Activated CD8-positive, alpha-beta memory T cell treated with anti-CD3 and anti-CD28 coated beads for 4 hours (primary cell): ENCODE measurements around the gene EPB41L1.

Experiments
- DNase-seq, 2 donors: peaks; one replicate each; pipeline ENCODE4 v3.0.0-alpha.2; 2020; ENCODE audit warnings: low read depth in 2 of 2

Gene EPB41L1

DNA sequence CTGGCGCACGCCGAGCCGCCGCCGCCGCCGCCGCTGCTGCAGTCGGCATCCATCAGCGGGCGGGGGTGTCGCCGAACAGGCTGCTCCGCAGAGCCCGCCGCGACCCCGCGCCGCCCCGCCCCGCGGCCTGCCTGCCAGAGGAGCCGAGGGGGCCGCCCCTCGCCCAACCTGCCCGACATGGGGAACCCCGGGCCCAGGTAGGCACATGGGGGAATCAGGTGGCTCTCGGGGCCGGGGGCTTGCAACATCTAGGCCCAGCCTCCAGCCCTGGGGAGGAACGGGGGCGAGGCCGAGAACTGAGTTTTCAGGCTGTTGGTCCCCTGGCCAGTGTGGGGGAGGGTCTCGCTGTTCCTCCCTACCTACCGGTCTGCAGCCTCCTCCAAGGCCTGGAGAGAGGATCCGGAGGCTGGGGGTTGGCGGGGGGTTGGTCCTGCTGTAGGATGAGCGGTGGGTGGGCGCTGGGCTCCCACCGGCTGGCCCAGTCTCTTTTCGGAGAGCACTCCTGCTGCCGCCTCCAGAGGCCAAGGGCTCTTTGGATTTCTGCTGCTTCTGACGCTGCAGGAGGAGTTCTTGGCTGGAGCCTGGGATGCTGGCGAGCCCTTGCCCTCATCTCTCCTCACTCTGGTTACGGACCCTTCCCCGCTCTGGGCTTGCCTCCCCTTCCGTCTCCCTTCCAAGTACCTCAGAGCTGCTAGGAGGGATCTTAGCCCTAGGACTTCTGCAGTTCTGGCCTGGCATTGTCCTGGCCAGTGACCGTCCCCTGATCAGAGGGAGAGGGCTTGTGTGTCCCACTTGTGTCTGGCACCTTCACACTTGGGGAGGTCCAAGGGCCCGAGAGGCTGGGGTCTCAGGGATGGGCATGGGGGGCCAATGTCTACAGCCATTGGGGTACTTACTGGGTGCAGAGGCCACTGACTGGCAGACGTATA, at the start of gene EPB41L1:
EPB41L1 (plus strand) TSS at position 41 of the 929 bp plus-strand sequence. CDS start 19,038 bp downstream, outside the sequence.
- DNase-seq: no peak

DNA sequence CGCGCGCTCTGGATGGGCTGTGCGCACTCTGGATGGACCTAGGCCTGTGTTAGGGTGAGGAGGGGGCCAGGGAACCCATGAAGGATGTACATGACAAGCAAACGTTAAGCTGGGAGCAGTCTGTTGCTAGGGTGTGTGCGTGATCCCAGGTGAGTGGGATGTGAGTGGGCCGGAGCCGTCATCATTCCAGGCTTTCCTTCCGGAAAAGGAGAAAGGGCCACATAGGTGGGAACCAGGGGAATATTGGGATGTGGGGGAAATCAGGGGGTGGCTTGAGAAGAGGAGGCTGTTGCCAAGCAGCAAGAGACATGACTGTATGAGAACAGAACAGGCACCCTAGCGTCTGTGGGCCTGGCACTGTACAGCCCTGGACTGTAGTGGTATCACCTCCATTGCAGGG, 49.7 kb upstream of the EPB41L1 start:
- no peak for DNase-seq

DNA sequence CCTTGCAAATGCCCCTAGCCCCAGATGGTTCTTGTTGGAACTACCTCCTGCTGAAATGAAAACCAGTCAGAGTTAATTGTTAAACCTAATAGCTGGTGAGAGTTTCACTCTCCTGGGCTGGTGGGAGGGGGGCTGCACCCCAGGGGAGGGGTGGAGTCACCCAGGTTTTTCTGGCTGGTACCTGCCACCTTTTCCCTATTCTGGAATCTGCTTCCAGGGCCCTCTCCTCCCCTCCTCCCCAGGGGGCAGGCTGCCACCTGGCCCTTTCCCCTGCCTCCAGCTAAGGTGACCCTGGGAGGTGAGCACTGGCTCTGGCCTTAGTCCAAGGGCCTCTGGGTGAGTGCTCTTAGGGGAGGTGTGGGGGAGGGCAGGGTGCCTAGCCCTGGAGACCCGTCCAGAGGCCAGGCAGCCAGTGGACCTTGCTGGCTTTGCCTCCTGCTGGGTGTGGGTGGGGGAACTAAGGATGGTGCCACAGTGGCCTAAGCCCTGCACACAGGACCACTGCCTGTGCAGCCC, 48.8 kb upstream of the EPB41L1 start:
- no peak for DNase-seq

DNA sequence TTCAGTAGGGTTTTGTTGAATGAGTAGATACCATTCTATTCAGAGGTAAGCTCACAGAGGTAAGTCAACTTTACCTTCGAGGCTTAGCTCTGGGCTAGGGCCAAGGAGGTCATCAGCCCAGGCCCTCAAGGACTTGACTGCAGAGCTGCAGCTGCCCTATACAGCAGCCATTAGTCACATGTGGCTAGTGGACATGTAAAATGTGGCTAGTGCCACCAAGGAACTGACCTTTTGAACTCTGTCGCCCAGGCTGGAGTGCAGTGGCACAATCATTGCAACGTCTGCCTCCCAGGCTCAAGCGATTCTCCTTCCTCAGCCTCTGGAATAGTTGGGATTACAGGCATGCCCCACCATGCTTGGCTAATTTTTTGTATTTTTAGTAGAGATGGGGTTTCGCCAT, 47.9 kb upstream of the EPB41L1 start:
- DNase-seq: no peak

DNA sequence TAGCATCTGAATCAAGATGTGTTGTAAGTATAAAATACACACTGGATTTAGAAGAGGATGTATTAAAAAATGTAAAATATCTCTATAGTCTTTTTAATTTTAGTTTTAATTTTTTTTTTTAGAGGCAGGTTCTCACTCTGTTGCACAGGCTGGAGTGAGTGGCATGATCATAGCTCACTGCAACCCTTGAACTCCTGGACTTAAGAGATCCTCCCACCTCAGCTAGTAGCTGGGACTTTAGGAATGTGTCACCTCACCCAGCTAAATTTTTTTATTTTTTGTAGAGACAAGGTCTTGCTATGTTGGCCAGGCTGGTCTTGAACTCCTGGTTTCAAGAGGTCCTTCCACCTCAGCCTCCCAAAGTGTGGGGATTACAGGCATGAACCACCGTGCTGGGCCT, 46.7 kb upstream of the EPB41L1 start:
- DNase-seq: no peak

DNA sequence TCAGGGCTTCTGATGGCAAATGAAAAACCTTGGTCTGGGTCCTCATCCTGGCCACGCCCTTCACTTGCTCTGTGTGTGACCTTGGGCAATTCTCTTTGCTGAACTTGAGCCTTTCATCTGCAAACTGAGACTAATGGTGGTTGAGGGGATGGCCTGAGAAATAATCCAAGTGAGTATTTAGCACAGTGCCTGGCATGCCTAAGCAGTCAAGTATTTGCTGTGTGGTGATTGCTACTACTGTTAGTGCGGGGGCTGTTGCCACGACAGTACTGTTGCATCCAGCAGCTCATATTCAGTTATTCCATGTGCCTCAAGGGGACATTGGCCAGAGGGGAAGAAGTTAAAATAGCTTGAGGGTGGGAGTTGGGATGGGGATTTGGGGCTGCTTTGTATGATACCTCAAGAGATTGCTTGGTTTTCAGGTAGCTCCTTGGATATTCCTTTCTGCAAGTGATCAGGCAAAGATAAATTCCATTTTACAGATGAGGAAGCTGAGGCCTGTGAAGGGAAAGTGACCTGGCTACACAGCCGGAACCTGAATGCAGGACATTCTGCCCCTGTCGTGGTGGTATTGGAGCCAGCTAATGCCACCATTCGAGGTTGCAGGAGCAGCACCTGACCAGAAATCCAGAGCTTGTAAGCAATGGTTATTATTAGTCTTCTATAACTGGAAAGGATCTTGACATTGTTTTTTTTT, 45.1 kb upstream of the EPB41L1 start:
- DNase-seq: no peak

DNA sequence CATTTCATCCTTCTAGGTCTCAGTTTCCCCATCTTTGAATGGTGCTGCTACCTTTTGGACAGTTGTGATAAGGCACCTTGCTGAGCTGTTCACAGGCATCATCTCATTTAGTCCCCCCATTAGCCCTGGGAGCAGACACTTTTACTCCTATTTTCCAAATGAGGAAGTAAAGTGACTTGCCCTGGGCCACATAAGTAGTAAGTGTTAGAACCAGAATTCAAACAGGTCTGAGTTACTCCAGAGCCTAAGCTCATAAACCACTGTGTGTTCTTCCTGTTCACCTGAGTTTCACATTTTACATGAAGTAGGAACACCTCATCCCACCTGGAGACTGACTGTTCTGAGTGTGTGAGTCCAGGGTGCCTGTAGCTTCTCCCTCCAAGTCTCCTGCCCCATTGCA, 43.5 kb upstream of the EPB41L1 start:
- no peak for DNase-seq

DNA sequence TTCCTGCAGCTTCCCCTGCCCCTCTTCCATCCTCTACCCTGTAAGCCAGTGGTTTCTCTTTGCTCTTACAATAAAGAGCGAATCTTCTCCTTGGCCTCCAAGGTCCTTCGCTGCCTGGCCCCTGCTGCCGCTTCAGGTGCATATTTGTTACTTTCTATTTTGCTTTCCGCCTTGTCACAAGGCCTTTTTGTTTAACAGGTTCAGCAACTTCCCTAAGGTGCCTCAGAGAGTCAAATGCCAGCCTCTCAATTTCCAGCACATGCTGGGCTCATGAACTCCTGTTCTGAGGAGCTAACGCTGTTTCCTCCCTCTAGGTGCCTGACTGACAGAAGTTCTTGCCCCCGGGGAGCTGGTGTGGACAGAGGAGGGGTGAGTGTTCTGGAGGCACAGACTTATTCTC, 42.4 kb upstream of the EPB41L1 start:
- no peak for DNase-seq

DNA sequence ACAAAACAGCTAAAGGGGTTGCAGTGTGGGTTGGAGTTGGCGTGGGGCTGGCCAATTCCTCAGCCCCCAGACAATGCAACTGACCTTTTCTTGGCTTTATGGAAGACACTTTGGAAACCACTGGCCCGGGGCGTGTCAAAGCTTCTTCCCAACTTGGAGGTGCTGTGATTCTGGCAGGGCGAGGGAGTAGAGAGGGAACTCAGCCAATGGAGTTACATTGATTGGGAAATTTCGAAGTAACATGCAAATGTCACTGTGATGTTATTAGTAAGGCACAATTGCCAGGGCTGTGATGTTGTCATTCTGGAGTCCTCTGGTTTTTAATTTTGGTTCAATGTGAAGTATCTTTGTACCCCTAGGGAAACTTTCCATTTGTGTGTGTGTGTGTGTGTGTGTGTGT, 41.5 kb upstream of the EPB41L1 start:
- DNase-seq: no peak

DNA sequence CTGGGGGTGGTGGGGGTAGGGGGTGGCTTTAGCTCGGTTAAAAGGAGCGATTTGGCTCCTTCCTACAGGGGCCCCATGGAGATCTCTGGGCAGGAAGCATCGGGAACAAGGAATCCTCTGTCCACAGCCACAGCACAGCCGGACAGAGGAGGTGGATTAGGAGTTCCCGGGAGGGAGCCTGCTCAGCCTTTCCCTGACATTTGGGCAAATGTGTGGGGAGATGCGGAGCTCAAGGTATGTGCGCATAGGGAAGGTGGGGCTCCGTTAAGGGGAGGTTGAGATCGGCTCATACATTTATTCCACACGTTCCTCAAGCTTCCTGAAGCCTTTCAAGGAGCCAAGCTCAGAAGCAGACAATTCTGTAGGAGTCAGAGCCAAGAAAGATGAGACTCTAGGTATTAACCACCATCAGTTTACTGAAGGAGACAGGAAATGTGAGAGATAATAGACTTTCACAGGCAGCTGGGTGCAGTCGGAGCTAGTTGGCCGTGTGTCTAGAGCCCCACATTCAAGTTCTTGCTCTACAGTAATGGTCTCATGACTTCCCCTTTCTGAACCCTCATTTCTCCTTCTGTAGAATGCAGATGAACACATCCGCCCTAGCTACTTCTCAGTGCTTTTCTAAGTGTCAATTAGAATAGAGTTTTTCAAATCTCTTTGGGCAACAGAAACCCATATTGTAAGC, 40.8 kb upstream of the EPB41L1 start:
- DNase-seq: no peak

DNA sequence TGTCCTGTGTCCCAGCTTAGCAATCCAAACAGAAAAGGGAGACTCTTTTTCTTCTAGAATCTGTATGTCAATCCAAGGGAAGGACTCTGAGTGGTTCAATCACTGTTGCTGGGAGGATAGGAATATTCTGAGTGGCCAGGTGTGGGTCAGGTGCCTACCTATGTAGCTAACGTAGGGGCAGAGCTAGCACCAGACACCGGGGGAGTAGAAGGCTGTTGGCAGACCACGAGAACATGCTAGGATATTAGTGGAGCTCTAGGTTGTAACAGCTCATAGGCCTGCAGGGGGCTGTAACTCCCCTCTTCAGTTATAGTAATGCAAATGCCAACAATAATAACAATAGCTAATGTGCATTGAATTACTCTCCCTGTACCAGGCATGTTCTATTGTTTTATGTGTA, 39.8 kb upstream of the EPB41L1 start:
- DNase-seq: no peak

DNA sequence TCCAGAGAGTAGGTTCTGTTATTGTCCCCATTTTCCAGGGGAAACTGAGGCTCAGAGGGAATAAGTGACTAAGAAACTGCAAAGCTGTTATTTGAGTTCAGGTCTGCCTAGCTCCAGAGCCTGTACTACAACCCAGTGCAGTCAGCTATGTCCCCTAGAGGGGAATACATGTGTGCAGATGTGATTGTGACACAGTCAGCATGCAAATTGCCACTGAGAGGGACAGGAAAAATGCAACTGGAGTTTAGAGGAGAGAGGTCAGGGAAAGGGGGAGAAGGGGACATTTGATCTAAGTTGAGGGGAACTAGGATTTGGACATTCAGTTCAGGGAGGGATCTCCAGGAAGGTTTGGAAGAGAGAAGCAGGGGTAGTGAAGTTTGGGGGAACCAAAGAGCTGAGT, 38.6 kb upstream of the EPB41L1 start:
- DNase-seq: no peak

DNA sequence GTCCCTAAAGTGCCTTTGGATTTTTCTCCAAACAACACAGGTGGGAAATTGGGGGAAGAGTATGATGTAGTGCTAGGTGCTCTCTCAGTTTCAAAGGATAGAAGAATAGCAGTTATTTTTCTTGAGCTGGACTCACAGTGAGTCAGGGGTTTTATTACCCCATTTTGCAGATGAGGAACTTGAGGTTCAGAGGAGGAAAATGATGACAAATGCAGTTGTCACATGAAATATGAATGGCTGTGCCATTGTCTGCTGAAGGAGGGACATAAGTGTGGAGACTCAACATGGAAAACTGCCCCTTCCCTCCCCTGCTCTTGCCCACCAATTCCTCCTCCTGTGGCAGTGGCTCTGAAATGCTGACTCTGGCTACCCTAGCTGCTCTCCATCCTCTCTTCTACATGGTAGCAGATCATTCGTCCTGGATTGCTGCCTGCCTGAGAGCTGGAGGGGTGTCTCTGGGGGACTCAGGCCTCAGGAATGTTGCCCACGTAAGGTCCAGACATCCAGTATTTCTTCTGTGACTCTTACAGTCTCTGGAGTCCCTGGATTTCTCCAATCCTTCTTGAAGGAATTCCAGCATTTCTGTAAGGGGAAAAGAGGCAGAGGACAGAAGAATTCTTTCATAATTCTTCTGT, 37.6 kb upstream of the EPB41L1 start:
- no peak for DNase-seq

DNA sequence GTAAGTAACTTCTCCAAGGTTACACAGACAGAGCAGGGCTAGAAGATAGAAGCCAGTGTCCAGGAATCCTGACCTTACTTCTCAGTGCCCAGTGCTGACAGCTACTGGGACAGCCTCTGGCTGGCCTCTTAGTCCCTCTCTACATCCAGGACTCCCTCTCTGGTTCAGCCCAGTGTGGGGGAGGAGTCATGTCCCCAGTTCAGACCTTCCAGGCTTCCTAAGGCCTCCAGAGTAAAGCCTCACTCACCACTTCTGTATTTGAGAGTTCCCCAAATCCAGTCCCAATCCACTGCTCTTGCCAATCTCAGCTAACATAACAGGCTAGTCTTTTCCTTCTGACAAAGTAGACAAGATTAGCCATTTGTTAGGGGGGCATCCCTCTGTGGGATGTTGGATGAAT, 36.9 kb upstream of the EPB41L1 start:
- DNase-seq: no peak

DNA sequence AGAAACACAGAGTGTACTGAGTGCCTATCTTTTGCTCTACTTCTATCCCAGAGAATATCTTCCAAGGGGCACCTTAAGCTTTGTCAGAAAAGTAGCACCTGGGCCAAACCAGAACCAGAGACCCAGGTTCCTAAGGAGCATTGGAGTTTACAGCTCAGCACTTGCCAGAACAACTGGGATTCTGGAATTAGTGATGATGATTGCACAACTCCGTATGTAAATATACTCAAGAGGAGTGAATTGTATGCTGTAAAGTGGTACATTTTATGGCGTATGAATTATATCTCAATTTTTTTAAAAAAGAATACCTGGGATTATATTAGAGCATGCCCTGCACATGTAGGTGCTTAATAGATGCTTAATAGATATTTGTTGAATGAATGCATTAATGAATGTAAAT, 36.2 kb upstream of the EPB41L1 start:
- no peak for DNase-seq

DNA sequence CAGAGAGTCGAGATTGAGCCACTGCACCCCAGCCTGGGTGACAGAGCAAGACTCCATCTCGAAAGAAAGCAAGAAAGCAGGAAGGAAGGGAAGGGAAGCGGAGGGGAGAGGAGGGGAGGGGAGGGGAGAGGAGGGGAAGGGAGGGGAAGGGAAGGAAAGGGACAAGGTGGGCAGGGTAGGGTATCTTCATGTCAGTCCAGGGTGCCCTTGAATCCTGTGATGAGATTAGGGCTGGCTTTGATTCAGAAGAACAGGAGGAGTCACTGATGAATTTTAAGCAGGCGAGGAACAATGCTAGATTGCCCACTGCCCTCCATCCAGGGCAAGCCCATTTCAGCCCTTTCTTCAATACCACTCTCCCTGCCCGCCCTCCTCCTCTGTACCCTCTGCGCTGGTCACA, 35.0 kb upstream of the EPB41L1 start:
- DNase-seq: no peak

DNA sequence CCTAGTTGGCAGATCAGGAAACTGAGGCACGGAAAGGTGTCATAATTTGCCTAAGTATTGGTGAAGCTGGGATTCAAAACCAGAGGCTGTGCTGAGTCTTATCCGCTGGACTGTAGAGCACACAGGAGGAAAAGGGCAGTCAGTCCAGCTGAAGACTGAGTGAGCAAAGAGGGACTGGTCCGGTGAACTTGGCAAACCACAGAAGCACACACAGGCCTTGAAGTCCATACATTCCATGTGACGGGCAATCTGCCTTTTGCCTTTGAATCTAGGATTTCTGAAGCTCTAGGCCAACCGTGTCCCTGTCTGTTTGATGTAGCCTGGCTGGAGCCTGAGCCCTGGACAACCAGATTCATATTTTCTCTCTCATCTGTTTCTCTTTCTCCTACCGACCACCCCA, 34.3 kb upstream of the EPB41L1 start:
- DNase-seq: no peak

DNA sequence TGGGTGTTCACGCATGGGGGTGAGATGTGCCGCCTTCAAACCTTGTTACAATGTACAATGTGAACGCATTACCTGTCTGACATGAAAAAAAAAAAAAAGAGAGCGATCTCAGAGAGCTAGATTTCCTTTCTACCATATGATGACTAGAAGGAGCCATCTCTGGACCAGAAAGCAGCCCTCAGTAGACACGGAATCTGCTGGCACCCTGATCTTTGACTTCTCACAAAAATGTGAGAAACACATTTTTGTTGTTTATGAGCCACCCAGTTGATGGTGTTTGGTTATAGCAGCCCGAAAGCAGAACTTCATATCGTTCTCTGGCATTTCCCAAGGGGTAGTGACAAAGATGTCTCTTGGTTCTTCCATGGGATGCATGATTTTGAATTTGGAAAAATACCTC, 33.5 kb upstream of the EPB41L1 start:
- no peak for DNase-seq

DNA sequence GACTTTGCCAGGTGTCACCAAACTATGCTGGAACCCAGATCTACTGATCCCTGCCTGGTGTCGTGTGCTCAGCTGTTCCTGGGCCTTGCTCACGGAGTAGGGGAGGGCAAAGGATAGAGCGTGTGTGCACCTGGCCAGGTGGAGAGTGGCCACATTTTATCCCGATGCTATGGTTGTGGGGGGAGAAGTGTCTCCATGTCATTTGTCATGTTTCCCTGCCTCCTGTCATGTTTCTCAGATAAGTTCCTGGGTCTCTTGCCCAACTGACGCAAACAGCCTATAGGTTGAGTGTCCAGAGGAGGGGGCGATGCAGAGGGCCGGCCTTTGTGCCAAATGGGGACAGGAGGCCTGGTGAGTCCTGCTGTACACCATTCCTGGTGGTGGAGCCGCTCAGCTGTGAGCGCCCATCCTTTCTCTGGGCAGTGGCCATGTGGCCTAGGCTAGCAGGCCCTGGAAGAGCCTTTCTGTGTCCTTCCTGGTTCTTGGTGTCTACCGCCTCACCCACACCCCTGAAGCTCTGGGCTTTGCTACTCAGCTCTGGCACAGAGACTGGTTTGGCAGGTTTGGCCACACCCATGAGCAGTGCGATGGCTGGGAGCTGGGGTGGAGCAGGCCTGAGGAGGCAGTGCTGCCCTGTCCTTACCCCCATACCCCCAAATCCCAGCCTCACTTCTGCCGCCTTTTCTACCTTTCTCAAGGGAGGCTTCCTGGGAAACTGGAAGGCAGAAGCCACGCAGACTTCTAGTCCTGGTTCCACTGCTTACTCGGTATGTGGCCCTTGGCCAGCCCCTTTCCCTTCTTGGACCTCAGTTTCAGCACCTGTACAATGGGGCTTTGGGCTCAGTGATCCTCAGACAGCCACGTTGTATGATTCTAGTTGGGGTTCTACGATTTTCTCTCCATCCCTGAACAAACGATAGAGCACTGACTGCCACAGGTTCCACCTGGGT, 32.3 kb upstream of the EPB41L1 start:
- no peak for DNase-seq

DNA sequence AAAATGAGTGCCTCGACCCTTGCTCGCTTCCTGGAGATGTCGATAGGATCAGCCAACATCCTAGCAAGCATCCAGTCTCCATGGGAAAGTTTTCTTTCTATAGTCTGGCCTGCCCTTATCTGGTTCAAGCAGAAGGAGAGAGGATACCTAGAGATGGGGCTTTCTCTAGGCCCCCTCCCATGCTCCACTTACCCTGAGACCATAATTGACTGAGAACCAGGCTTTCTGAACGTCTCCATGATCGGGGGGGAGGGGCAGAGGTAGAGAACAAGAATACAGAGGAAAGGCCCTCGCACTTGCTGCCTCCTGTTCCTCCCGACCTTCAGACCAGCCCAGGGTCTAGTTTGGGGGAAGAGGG, 31.6 kb upstream of the EPB41L1 start:
- DNase-seq: no peak

DNA sequence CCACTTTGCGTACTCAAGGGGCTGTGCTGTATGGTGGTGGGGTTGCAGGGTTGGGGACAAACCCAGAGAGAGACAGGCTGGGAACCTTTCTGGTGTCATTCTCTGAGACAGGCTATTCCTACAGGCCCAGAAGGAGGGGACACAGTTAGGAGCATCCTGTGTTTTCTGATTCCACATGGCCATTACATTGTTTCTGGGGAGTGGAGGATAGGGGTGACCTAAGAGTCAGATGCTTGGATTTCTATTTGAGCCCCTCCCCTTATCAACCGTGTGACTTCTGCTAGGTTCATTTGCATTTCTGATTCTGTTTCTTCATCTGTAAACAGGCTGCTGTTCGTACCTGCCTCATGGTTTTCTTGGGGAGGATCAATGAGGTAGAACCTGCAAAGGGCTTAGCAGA, 29.4 kb upstream of the EPB41L1 start:
- no peak for DNase-seq
